ENCODE results near the gene CFAP157. TPM values are rescaled to one million over a fixed set of nuclear protein-coding genes. Genes with fewer than 3 reads are reported as not detected.

Gene CFAP157
- polyA plus RNA-seq, 4 donors = 1.4 to 8.0 (median 3.9) TPM

DNA sequence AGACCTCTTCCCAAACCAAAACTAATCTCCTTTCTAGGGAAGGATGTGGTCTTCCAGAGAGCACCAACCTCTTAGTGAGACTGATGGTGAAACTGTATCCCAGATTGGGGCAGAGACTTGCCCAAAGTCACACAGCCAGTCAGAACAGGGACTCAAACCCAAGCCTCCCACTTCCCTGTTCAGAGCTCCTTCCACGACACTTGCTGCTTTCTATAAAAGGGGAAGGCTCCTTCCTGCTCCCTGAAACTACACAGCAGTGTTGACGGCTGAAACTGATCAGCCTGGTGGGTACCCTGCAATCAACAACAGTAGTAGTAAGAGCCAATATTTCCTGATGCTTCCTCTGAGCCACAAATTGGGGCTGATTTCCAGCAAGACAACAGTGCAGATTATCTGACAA, 26.8 kb downstream of the CFAP157 start:
- DNase-seq (ENCODE audit: low read depth in 4 of 4, low spot score in 3 of 4) = no peak

DNA sequence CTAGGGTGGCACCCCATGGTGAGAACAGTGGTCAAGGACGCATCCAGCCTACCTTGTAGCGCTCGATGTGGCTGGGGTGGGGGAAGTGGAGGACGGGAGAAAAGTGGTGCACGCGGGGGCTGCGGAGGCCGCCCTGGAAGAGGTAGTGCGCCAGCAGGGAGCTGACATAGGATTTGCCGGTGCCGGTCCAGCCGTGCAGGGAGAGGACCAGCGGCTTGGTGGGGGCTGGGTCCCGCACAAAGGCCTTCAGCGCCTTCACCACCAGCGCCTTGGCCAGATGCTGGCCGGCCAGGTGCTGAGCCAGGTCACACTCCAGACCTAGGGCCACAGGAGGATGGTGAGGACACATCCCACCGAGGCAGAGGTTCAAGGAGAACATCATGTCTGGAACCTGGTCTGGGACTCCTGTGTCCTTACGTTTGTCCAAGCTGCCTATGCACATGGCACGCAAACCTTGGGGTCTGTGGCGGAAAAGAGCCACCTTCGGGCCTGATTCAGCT, 27.5 kb downstream of the CFAP157 start:
- no peak for DNase-seq (ENCODE audit: low read depth in 4 of 4, low spot score in 3 of 4)

- DNase-seq (ENCODE audit: low read depth in 4 of 4, low spot score in 3 of 4) = peak; percentile 87 to 94 (median 92)
Measured at GRCh38 chr9:127734747-127735529, 28.1 kb downstream of the CFAP157 start, which contains the start of gene TOR2A. TOR2A (minus strand) TSS chr9:127735294; CDS start chr9:127735270, 24 bp downstream.

DNA sequence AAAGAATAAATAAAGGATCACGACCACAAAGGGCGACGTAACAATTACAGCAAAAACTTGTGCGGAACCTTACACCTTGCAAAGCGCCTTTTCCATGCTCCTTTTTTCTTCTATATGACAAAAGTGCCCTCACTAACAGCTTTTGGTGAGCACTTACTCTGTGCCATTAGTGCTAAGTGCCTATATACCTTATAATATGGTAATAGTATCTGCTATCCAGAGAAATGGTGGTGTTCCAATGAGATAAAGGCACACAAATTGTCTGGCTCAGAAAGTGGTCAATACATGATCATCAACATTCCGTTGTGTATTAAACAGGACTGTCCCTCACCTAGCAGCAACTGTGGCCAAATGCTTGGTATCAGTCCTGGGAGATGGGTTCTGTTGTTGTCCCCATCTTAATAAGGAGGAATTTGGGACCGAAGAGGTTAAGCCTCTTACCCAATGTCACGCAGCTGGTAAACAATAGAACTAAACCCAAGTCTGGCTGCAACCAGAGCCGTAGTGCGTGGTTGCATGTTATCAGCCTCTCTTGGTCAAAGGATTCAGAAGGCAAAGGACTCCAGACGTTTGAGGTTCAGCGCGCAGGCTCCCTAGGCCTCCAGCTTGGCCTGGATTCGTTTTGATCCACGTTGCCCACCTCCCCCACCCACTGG, 28.9 kb downstream of the CFAP157 start:
- no peak for DNase-seq (ENCODE audit: low read depth in 4 of 4, low spot score in 3 of 4)

DNA sequence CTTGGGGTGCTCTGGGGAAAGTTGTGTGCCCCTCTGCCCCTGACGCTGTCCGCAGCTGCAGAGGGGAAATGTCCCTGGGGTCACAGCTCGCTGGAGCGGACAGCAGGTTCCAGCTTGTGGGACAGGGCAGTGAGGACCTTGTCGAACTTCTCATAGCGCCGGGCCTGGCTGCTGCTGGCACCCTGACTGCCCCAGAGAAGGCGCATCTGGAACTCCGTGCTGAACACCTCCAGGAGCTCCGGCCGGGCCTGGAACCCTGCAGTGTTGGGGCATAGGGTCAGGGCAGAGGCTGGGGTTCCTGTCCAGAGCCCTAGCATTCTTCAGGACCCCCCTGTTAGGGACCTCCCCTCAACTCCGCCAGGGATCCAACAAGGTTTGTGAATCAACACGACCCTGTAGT, 31.9 kb downstream of the CFAP157 start:
- DNase-seq (ENCODE audit: low read depth in 4 of 4, low spot score in 3 of 4) = no peak

DNA sequence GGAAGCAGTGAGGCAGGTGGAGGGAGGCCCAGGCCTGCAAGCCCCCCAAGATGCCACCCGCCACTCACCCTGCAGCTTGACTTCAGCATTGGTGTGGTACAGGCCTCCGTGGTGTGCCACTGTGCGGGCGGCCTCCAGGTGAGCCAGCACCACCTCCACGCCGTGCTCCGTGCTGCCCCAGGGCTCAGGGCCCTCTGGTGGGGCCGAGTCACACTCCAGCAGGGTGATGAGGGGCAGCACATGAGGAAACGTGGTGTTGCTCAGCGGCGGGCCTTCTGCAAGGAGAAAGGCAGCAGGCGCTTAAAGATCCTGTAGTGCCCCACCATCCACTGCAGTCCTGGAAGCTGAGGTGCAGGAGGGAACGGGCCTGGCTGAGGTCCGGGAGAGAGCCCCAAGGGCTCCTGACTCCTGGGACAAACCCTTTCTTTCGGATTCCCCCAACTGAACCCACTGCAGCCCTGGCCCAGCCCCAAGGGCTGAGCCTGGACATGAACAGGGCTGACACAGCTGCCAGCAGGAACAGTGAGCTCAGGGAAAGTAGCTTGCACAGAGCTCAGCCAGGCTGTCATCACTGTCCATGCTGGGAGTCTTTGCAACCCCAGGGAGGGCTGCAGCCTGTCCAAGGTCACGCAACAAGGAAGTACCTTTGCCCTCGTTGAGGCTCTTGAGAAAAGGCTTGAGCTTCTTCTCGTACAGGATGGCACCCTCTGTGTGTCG, 33.0 kb downstream of the CFAP157 start:
- DNase-seq (ENCODE audit: low read depth in 4 of 4, low spot score in 3 of 4) = no peak

GRCh38 chr9:127741831-127742434, 35.1 kb downstream of the CFAP157 start:
- peak in 1 of 4 donors; percentile 62 for DNase-seq (ENCODE audit: low read depth in 4 of 4, low spot score in 3 of 4)

DNA sequence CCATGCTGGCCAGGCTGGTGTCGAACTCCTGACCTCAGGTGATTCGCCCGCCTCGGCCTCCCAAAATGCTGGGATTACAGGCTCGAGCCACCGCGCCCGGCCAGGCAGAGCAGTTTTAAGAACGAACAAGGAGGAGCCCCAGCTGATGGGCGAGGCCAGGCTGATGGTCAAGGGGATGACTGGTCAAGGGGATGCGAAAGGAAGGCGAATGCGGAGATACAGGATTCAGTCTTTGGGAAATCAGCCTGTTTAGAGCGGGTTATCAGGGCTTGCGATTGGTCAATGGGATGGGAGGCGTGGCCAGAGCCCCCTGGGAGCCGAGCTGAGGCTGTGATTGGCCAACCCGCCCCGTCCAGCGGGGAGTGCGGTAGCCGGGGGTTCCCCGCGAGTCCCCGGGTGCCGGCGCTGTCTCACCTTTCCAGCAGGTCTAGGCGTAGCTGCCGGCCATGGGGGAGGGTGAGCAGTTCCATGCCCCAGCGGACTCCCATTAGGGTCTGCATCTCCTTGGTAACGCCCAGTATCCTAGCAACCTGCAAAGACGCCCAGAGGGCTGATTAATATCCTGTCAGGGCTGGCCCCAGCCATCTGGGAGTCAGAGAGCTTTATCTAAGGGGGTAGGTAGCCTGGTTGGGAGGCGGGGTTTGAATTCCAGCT, 35.8 kb downstream of the CFAP157 start:
- DNase-seq (ENCODE audit: low read depth in 4 of 4, low spot score in 3 of 4) = peak in 2 of 4 donors; percentile 45 to 73

DNA sequence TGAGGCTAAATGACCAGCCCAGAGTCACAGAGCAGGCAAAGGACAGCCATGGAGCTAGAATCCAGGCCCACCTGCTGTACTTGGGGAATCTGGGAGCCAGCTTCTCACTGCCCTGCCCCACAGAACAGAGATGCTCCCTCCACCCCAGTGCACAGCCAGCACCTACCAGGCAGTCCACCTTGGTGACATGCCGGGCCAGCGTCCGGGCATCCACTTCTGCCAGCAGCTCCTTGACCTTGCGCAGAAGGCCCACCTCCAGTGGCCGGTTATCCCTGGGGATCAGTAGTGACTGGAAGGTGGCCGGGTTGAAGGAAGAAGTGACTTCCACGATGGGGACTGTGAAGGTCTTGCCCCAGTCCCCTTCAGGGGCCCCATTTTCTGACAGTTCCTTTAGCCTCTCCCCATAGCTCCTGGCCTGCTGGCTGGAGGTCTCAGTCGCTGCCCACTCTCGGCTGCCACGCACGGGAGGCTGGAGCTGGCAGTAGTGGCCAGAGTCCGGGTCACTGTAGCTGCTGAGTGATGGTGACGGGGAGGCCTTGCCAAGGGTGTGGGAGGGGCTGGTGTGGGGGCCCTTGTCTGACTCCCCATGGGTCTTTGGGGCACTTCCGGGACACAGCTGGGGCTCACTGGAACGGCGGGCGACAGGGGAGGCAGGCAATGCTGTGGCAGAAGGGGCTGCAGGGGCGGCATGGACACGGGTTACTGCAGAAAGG, 37.8 kb downstream of the CFAP157 start:
- no peak for DNase-seq (ENCODE audit: low read depth in 4 of 4, low spot score in 3 of 4)

DNA sequence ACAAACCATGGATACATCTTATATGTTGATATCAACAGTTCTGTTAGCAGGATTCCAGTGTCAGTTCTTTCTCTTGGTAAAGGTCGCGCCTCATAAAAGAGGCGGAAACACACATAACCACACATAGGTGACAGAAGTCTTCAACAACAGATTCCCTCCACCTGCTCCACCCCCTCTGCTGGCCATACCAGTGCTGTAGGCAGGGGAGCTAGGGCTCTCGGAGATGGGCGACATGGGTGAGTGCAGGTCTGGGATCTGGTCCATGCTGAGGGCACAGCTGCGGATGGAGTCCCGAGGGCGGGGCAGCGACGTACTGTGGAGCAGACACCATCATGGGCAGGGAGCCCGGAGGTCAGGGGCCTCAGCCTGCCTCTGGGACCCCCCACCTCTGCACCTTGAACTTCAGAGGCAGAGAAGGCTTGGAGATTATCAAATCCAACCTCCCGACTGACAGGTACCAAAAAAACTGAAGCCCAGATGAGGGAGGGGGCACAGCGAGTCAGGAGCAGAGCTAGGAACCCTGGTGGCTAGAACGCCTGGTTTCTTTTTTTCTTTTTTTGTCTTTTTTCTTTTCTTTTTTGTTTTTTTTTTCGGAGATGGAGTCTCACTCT, 40.3 kb downstream of the CFAP157 start:
- no peak for DNase-seq (ENCODE audit: low read depth in 4 of 4, low spot score in 3 of 4)

DNA sequence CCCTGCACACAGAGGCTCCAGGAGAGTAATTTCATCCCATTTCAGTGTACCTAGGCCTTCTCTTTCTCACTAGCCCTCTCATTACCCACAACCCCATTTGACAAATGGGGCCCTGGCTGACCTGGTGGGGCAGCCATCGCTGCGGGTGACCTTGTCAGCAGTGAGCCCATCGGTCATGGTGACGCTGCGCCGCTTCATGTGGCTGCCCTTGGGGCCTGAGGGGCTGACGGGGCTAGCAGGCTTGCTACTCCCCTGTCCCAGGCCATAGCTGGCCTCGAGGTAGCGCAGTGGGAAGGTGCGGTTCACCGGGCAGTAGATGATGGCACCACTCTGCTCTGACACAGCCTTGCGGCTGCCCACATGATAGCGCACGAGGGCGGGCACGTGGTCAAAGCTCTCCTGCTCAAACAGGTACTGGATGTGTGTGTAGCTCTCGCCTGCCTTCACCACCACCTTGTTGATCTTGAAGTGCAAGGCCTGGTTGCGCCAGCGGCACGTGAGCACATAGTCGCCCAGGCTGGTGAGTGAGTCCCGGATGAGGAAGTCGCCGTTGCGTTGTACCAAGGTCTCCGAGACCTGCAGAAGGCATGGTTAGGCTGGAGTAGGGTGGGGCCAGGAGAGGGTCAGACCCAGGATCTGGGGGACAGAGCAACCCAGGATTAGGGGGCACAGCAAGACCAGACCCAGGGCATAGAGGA, 42.5 kb downstream of the CFAP157 start:
- DNase-seq (ENCODE audit: low read depth in 4 of 4, low spot score in 3 of 4) = no peak

DNA sequence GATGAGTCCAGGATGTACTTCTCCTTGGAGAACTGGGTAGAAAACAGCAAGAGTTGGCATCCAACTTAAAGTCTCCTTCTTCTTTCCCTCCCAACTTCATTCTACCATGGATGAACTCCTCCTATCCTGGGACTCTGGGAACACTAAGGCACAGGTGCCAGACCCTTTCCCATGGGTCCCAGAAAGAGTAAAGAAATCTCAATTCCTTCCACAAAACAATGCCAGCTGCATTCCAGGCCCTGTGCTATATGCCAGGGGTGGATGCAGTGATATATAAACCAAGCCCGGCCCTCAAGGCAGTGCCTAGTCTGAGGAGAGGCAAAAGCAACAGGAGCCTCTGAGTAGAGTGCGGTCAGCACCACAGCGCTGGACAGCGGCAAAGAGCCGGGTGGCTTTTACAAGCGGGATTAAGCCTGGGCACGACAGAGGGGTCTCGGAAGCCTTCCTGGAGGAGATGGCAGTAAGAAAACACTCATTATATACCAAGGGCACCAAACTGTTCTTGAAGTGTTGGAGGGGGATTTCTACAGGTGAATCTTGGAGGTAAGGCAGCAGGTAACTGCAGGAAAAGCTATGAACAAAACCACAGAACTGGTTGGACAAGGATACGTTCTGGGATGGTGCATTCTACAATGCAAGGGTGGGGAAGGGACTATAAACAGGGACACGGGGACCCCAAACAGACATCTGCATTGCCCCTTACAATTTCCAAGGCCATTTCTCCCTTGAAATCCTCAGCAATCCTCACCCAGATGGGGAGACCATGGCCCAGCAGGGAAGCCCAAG, 44.7 kb downstream of the CFAP157 start:
- DNase-seq (ENCODE audit: low read depth in 4 of 4, low spot score in 3 of 4) = no peak

DNA sequence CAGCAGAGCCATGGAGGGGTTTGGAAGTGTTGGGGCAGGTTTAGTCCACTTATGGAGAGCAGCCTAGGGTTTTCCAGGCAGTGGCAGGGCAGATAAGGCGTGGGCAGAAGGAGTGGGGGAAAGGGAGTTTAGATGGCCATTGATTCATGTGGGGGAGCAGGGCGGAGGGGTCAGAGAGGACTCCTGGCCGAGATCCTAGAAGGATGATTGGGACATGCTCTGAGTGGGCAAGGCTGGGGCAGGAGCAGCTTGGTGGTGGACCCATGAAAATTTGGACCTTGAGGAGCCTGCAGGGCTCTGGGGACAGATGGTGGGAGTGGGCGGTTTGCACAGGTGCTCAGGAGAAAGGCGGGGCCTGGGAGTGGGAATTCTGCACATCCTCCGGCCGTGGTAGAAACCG, 46.4 kb downstream of the CFAP157 start:
- DNase-seq (ENCODE audit: low read depth in 4 of 4, low spot score in 3 of 4) = no peak

DNA sequence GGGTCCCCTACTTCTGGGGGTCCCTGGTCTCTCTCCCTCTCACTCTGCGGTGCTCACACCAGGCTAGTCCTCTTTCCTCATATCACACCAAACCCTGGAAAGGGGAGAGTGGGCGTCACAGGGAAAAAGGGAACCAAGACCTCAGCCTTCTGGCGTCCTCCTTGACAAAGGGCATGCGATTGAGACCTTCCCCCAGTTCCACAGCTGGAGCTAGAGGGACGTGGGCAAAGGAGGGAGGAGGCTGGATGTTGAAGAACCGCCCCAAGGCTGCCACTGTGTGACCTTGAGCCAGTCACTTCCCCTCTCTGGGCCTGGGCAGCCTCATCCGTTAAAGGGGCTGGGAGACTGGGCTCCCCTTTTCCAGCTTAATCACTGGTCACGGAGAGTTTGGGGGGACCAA, 46.8 kb downstream of the CFAP157 start:
- no peak for DNase-seq (ENCODE audit: low read depth in 4 of 4, low spot score in 3 of 4)

- DNase-seq (ENCODE audit: low read depth in 4 of 4, low spot score in 3 of 4) = no peak
Measured at GRCh38 chr9:127754099-127755060, 47.6 kb downstream of the CFAP157 start.
